NCI-H2196 treated with DMSO at 0.1 percent for 48 hours (cell line): ENCODE measurements around the gene POMGNT1.

ENCODE experiments used
- DNase-seq: peaks from one replicate; lab custom pipeline; 2025; ENCODE audit not compliant: unreplicated experiment; lab: John Stamatoyannopoulos, UW

The POMGNT1 gene

GRCh38 chr1:46183926-46184557, 14.2 kb downstream of the POMGNT1 start:
- no peak for DNase-seq

DNA sequence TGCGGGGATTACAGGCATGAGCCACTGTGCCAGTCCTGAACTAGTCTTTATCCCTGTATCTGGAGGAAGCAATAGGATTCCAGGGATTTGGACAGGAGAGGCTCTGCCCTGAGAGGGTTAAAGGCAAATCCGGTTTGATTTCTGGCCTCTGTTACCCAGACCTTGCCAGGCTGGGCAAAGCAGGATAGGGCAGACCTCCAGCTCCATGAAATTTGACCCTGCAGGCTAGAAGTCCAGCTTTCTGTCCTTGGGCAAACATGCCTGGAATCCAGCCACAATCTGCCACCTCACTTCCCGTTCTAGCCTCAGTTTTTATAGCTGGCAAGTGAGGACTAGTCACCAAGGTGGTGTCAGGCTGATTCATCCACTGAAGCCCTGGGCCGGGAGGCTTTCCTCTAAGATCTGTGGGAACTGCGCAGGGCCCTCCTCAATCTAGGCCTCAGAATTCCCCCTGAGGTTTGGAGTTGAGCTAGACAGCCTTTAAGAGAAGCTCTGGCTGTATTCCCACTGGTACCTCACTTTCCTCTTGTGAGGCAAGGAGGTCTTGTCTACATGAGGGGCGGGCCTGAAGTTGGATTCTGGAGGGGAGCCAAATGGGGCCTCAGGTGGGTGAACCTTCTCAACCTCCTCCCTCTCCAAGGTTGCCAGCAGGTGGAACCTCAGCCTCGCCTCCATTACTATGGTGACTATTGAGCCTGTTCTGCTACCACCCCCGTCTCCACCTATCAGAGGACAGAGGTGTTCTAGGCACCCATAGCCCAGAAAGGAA, 15.0 kb downstream of the POMGNT1 start:
- DNase-seq, result peak; percentile 96

DNA sequence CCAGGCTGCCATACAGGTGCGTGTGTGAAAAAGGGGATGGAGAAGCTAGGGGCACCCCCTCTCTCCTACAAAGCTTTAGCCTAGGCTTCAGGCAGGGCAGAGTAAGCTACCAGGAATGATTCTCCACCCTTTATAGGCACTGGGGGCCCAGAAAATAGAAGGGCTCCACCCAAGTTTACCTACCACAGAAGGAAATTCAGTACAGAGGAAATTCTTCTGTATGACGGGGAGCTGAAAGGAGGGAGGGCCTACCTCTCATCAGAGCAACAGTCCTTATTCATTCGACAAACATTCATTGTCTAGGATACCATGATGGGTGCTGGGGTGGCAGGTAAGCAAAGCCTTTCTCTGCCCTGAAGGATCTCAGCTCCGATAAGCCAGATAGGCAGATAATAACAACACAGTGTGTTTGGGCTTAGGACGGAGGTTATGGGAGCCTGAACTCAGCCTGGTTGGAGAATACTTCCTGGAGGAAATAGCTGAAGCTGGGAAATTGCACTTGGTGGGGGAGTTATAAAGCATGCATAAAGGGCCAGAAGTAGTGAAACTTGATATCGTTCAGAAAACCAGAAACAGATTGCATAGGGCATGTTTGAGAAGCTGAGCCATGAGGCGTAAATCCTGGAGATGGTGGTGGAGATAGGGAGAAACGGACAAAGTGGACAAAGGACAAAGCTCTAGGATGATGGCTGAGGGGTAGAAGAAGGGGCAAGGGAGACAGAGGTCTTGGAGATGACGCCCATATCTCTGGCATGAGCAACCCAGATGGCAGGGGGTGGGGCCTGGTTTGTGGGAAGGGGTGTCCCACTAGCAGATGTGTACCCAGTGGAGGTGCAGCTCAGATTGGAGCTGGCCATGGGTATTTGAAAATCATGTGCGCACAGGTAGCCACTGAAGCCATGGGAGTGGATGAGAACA, 16.6 kb downstream of the POMGNT1 start:
- peak; percentile 15 for DNase-seq

DNA sequence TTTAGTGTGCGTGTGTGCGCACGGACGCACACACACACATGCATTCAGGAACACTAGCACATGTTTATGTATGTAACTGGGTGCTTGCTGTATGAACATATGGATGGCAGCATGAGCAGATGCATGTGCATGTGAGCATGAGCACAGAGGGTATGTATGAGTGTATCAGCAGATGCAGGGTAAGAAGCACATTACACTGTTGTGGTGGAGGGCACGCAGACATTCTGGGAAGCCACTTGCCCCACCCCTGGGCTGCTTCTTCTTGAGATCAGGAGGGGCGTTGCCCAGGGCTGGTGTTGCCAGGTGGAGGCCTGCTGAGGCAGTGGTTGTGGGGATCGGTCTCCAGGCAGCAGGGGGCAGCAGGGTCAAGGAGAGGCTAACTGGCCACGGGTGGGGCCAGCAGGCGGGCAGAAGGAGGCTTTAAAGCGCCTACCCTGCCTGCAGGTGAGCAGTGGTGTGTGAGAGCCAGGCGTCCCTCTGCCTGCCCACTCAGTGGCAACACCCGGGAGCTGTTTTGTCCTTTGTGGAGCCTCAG, 18.1 kb downstream of the POMGNT1 start:
- DNase-seq, result peak; percentile 85

- peak; percentile 85 for DNase-seq
These were observed 18.8 kb downstream of the POMGNT1 start for GRCh38 chr1:46179138-46180081.

GRCh38 chr1:46176211-46176865, 21.9 kb downstream of the POMGNT1 start, which contains the start of gene P3R3URF:
P3R3URF (minus strand) TSS chr1:46176488; CDS start chr1:46176471, 17 bp downstream.
- no peak for DNase-seq

- DNase-seq, result no peak
These were observed 23.0 kb downstream of the POMGNT1 start for GRCh38 chr1:46175243-46175642.

- DNase-seq, result no peak
These were observed 23.6 kb downstream of the POMGNT1 start, which contains the start of gene TSPAN1 for GRCh38 chr1:46174448-46175231. TSPAN1 (plus strand) TSS chr1:46175087; CDS start chr1:46181108, 6,021 bp downstream.

- peak; percentile 25 for DNase-seq
These were observed 24.8 kb downstream of the POMGNT1 start for GRCh38 chr1:46173361-46173856.

DNA sequence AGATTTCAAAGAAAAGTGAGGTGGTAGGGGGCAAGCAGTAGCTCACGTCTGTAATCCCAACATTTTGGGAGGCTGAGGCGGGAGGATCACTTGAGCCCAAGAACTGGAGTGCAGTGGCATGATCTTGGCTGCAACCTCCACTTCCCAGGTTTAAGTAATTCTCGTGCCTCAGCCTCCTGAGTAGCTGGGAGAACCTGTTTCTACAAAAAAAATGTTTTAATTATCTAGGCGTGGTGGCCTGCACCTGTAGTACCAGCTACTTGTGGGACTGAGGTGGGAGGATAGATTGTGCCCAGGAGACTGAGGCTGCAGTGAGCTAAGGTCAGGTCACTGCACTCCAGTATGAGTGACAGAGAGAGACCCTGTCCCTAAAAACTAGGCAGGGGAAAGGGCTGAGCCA, 25.9 kb downstream of the POMGNT1 start:
- DNase-seq, result no peak

- peak; percentile 17 for DNase-seq
These were observed 26.4 kb downstream of the POMGNT1 start for GRCh38 chr1:46171871-46172270.

- DNase-seq, result no peak
These were observed 26.9 kb downstream of the POMGNT1 start for GRCh38 chr1:46171351-46171750.

GRCh38 chr1:46169811-46170454, 28.3 kb downstream of the POMGNT1 start:
- no peak for DNase-seq

DNA sequence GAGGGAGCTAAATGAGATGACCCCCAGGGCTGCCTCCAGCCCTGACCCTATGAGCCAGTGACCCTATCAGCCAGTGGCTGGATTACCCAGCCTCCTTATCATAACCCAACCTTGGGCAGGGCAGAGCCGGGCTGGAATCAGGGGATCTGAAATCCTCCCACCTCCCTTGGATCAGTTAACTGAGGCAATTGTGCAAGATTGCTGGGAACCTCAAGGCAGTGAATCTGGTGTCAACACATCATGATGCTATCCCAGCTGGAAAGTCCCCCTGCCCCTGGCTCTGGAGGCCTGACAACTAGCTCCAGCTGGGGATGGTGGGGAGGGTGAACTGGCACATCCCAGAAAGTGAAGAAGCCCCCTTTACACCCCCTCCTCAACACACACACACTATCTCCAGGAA, 29.8 kb downstream of the POMGNT1 start:
- DNase-seq, result no peak

- DNase-seq, result no peak
These were observed 31.4 kb downstream of the POMGNT1 start for GRCh38 chr1:46166521-46167462.

GRCh38 chr1:46160212-46160611, 38.0 kb downstream of the POMGNT1 start:
- DNase-seq, result no peak

DNA sequence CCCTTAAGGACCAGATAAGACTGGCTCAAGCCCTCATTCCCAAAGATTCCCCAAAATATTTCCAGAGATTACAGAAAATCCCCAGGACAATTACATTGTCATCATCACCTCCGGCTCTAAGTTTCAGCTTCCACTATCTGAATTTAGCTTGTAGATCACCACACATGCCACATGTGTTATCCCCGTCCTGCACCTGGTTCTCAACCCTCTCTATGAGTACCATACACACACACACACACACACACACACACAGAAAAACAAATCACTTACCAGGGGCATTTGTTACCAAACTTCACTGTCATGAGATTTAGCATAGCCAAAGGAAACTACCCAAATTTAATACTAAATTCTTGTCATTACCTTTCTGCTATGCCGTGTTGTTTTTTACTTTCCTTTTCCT, 38.7 kb downstream of the POMGNT1 start:
- DNase-seq, result no peak
